ENCODE measurements around the gene GRPEL1.
"Not testable (repeated sequence)": the region's sequence is repeated elsewhere in the genome, so short reads cannot be mapped to it uniquely, and the experiment has no call there.

GRPEL1 gene

DNA sequence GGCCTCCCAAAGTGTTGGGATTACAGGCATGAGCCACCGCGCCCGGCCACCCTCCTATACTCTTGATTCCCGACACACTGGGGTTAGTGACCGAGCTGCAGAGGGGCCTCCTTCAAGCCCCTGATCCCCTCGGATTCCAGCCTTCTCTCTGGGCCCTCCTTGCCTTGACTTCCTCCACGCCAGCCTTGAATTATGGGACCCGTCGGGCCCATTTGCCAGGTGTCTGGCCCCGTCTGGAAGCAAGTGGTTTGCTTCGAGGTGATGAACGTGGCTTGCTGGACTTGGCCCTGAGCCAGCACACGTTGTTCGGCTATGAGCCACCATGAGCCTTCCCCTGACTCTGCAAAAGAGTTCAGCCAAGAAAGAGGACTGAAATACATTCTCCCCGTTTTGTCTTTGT lies 37.4 kb upstream of the GRPEL1 start:
- H3K4me3 ChIP-seq (ENCODE audit: low read length) = no peak overlapping the region
- no CpG with 5 or more reads among the region's 15 CpGs for WGBS (ENCODE audit: insufficient coverage, insufficient read length)
- H3K27me3 ChIP-seq (ENCODE audit: control insufficient read depth, insufficient read depth, low read length) = peaks cover 2% of the 10 kb centered on the region; the same call in 1 of the 2 replicates
- H3K4me1 ChIP-seq (ENCODE audit: control insufficient read depth, insufficient read depth, low read length) = peaks cover 5% of the 10 kb centered on the region
- H3K36me3 ChIP-seq (ENCODE audit: control insufficient read depth, insufficient read depth, low read length) = no peaks in the 10 kb centered on the region
- DNase-seq (ENCODE audit: low read depth, low spot score) = no peak
- H3K9me3 ChIP-seq (ENCODE audit: control insufficient read depth, insufficient read depth, low read length) = no peaks in the 10 kb centered on the region
- no peak overlapping the region for H3K27ac ChIP-seq (ENCODE audit: low read length)

DNA sequence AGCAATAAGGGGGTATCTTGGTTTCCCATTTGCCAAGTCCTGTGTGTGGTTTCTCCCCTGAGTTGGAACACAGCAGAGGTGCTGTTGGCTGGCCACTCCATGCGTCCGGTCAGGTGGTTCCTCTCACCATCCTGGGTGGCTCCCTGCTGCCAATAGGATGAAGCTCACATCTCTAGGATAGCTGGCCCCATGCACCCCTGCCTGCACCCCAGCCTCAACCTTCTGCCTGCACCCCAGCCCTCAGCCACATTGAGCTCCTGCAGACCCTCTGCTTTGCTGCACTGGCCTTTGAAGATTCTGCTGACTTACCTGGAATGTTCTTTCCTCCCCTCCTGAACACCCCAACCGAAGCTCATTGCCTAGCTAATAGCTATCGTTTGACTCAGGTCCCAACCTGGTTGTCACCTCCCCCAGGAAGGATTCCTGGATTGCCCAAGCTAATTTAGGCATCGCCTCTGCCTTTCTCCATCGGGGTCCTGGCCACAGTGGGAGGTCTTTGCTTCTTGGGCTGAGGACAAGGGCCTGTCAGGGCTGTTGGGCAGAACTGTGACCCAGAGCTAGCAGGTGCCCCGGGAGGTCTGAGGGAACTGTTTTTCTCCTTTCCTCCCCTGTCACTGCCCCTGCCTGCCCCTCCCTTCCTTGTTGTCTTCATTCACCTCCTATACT lies 36.6 kb upstream of the GRPEL1 start:
- WGBS (ENCODE audit: insufficient coverage, insufficient read length) = no CpG with 5 or more reads among the region's 7 CpGs
- no peaks in the 10 kb centered on the region for H3K36me3 ChIP-seq (ENCODE audit: control insufficient read depth, insufficient read depth, low read length)
- no peak overlapping the region for H3K4me3 ChIP-seq (ENCODE audit: low read length)
- no peak for DNase-seq (ENCODE audit: low read depth, low spot score)
- H3K4me1 ChIP-seq (ENCODE audit: control insufficient read depth, insufficient read depth, low read length) = peaks cover 5% of the 10 kb centered on the region
- H3K27ac ChIP-seq (ENCODE audit: low read length) = no peak overlapping the region
- no peaks in the 10 kb centered on the region for H3K9me3 ChIP-seq (ENCODE audit: control insufficient read depth, insufficient read depth, low read length)
- H3K27me3 ChIP-seq (ENCODE audit: control insufficient read depth, insufficient read depth, low read length) = peaks cover 2% of the 10 kb centered on the region; the same call in 1 of the 2 replicates

DNA sequence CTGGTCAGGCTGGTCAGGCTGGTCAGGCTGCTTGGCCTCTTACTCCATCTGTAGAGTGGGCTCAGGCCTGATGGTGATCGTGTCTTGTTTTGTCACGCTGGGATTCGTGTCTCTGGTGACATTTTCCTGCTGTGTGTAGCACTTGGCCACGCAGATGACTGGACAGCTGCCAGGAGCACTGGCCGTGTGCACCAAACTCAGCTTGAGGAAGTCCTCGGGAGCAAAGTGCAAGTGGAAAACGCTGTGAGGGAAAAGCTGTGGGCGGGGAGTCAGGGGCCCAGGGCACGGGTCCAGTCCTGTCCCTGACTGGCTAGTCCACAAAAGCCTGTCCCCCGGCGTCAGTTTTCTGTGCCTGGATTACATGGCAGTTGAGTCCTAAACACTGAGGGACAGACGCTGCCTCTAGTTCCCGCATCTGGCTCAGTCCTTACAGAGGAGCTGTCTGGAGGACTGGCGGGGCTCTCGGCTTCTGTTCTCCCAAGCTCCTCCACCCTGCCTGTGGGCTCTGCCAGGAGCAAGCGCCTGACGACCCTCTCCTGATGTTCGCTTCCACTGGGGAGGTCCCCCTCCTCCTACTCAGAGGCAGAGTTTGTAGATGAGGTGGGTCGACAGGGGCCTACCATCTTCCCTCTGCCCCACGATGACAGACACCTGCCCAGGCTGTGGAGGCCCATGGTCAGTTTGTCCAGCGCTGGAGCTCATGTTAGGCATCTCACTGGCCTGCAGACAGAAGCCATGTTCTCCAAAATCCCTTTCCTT lies 35.9 kb upstream of the GRPEL1 start:
- Histone ChIP-seq H3K27ac (ENCODE audit: low read length) (no peak overlapping the region), H3K4me3 (ENCODE audit: low read length) (peak overlapping the region; percentile 12; the same call in 1 of the 2 replicates), H3K9me3 (ENCODE audit: control insufficient read depth, insufficient read depth, low read length) (no peaks in the 10 kb centered on the region), H3K27me3 (ENCODE audit: control insufficient read depth, insufficient read depth, low read length) (peaks cover 2% of the 10 kb centered on the region; the same call in 1 of the 2 replicates), H3K4me1 (ENCODE audit: control insufficient read depth, insufficient read depth, low read length) (peaks cover 5% of the 10 kb centered on the region), H3K36me3 (ENCODE audit: control insufficient read depth, insufficient read depth, low read length) (no peaks in the 10 kb centered on the region)
- no peak for DNase-seq (ENCODE audit: low read depth, low spot score)
- WGBS (ENCODE audit: insufficient coverage, insufficient read length) = no CpG with 5 or more reads among the region's 21 CpGs

DNA sequence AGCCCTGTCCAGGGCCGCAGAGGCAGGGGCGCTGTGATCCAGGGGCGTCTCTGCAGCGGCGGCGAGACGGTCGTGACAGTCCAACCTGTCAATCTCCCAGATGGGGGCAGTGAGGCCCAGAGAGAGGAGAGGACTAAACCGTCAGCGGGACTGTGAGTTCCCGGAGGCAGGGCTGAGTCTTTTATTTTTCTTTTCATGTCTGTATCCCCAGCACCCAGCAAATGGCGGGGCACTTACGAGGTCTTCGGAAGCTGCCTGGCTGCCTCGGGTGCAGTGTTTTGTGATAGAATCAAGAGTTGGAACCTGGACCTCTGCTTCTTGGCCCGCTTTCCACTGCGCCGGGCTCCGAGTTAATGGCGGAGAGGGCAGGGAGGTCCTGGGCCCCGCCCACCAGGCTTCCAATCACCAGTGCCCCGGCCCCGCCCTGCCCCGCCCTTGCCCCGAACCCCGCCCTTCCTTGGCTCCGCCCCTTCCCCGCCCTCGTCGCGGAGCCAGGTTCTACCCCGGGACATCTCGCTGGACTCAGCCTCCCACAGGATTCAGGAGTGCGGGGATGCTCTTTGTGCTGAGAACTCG lies 35.3 kb upstream of the GRPEL1 start:
- Histone ChIP-seq H3K4me3 (ENCODE audit: low read length) (peak overlapping the region; percentile 55; the same call in 1 of the 2 replicates), H3K36me3 (ENCODE audit: control insufficient read depth, insufficient read depth, low read length) (no peaks in the 10 kb centered on the region), H3K27ac (ENCODE audit: low read length) (no peak overlapping the region), H3K4me1 (ENCODE audit: control insufficient read depth, insufficient read depth, low read length) (peaks cover 5% of the 10 kb centered on the region), H3K9me3 (ENCODE audit: control insufficient read depth, insufficient read depth, low read length) (no peaks in the 10 kb centered on the region), H3K27me3 (ENCODE audit: control insufficient read depth, insufficient read depth, low read length) (peaks cover 4% of the 10 kb centered on the region; the same call in 1 of the 2 replicates)
- WGBS (ENCODE audit: insufficient coverage, insufficient read length) = no CpG with 5 or more reads among the region's 35 CpGs
- no peak for DNase-seq (ENCODE audit: low read depth, low spot score)

DNA sequence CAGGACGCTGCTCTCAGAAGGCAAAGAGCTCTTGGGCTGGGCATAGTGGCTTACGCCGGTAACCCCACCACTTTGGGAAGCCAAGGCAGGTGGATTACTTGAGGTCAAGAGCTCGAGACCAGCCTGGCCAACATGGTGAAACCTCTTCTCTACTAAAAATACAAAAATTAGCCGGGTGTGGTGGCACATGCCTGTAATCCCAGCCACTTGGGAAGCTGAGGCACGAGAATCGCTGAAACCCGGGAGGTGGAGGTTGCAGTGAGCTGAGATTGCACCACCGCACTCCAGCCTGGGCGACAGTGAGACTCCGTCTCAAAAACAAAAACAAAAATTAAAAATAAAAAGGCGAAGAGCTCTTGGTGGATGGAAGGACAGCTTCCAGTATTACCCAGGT lies 34.6 kb upstream of the GRPEL1 start:
- not testable (repeated sequence) for H3K27ac ChIP-seq (ENCODE audit: low read length); H3K9me3 ChIP-seq (ENCODE audit: control insufficient read depth, insufficient read depth, low read length); H3K4me1 ChIP-seq (ENCODE audit: control insufficient read depth, insufficient read depth, low read length); DNase-seq (ENCODE audit: low read depth, low spot score); H3K4me3 ChIP-seq (ENCODE audit: low read length); H3K27me3 ChIP-seq (ENCODE audit: control insufficient read depth, insufficient read depth, low read length); H3K36me3 ChIP-seq (ENCODE audit: control insufficient read depth, insufficient read depth, low read length)
- WGBS (ENCODE audit: insufficient coverage, insufficient read length) = no CpG with 5 or more reads among the region's 12 CpGs

DNA sequence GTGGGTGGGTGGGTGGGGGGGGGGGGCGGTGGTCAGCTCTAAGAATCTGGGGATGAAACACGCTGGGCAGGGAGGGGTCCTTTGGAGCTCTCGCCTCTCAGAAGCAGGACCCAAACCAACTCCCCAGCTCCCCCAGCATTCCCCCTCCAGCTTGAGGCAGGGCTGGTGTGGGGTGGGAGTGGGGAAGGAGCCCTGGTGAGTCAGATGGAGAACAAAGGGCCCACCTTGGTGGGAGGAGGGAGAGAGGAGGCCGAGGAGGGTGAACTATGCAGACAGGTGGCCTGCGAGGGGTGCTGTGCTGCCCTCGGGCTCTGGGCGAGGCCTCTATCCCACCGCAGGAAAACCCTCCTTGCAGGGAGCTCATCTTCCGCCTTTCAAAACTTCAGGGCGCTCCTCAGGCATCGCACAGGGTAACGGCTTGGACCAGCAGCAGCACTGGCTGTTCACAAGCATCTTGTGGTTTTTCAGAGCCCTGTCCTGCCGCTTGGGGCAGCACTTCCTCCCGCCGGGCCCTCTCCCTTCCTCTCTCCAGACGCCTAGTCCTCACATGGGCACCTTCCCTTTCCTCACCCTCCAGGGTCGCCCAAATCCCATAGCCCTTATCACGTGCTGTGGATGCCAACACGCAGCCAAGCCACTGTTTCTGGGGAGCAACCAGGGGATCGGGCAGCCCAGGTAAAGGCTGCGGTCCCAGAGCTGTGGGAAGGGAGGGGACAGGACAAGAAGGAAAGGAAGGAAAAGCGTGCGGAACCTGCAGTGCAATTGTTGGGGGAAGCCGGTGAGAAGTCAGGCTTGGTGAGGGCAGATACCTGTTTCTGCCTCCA lies 34.0 kb upstream of the GRPEL1 start:
- no peaks in the 10 kb centered on the region for H3K9me3 ChIP-seq (ENCODE audit: control insufficient read depth, insufficient read depth, low read length)
- peaks cover 8% of the 10 kb centered on the region; the same call in 1 of the 2 replicates for H3K27me3 ChIP-seq (ENCODE audit: control insufficient read depth, insufficient read depth, low read length)
- H3K27ac ChIP-seq (ENCODE audit: low read length) = no peak overlapping the region
- no peaks in the 10 kb centered on the region for H3K36me3 ChIP-seq (ENCODE audit: control insufficient read depth, insufficient read depth, low read length)
- WGBS (ENCODE audit: insufficient coverage, insufficient read length) = no CpG with 5 or more reads among the region's 24 CpGs
- peaks cover 5% of the 10 kb centered on the region for H3K4me1 ChIP-seq (ENCODE audit: control insufficient read depth, insufficient read depth, low read length)
- DNase-seq (ENCODE audit: low read depth, low spot score) = no peak
- H3K4me3 ChIP-seq (ENCODE audit: low read length) = no peak overlapping the region

DNA sequence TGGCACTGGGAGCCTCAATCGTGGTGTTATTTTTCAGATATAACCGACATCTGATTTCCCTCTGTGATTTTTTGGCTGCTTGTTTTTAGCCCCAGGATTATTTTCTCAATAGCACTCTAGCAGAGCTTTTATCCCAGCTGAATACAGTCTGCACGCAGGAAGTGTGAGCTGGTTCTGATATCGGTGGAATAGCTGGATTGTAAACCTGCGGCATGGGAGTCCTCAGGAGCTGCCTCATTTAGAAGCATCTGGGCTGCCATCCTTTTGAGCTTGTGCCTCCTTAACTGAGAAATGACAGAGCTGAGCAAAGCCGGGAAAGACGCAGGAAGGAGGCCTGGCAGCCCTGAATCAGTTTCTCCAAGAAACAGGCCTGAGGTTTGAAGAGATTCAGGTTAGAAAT lies 28.4 kb upstream of the GRPEL1 start:
- Histone ChIP-seq H3K27me3 (ENCODE audit: control insufficient read depth, insufficient read depth, low read length) (peaks cover 38% of the 10 kb centered on the region), H3K36me3 (ENCODE audit: control insufficient read depth, insufficient read depth, low read length) (peaks cover 5% of the 10 kb centered on the region; the same call in 1 of the 2 replicates), H3K4me3 (ENCODE audit: low read length) (no peak overlapping the region), H3K4me1 (ENCODE audit: control insufficient read depth, insufficient read depth, low read length) (no peaks in the 10 kb centered on the region), H3K27ac (ENCODE audit: low read length) (no peak overlapping the region), H3K9me3 (ENCODE audit: control insufficient read depth, insufficient read depth, low read length) (no peaks in the 10 kb centered on the region; the same call in 1 of the 2 replicates)
- DNase-seq (ENCODE audit: low read depth, low spot score) = no peak
- no CpG with 5 or more reads among the region's 7 CpGs for WGBS (ENCODE audit: insufficient coverage, insufficient read length)

DNA sequence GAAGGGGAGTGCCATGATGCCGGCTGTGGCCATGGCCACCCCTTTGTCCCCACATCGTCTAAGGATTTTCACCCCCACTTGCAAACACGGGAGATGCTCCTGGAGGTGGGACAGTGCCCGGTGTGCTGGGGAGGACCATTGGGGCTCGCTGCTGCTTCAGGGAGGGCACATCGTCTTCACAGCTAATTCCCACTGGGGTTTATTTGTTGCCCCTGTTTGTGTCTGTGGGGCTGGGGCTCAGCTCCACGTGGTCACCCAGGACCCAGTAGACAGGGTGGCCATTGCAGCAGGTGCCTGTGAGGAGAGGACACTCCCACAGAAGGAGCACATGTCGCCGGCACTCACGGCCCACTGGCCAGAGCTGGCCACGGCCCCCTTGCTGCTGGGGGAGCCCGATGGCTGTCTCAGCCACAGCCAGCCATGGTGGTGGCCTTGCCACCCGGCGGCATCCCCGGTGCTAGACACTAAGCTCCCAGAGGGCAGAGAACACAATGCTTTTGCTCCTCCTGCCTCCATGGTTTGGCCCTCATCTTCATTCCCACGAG lies 27.8 kb upstream of the GRPEL1 start:
- H3K27ac ChIP-seq (ENCODE audit: low read length) = no peak overlapping the region
- peaks cover 5% of the 10 kb centered on the region; the same call in 1 of the 2 replicates for H3K36me3 ChIP-seq (ENCODE audit: control insufficient read depth, insufficient read depth, low read length)
- H3K4me3 ChIP-seq (ENCODE audit: low read length) = no peak overlapping the region
- peaks cover 43% of the 10 kb centered on the region for H3K27me3 ChIP-seq (ENCODE audit: control insufficient read depth, insufficient read depth, low read length)
- no peak for DNase-seq (ENCODE audit: low read depth, low spot score)
- no CpG with 5 or more reads among the region's 16 CpGs for WGBS (ENCODE audit: insufficient coverage, insufficient read length)
- no peaks in the 10 kb centered on the region; the same call in 1 of the 2 replicates for H3K9me3 ChIP-seq (ENCODE audit: control insufficient read depth, insufficient read depth, low read length)
- H3K4me1 ChIP-seq (ENCODE audit: control insufficient read depth, insufficient read depth, low read length) = no peaks in the 10 kb centered on the region

DNA sequence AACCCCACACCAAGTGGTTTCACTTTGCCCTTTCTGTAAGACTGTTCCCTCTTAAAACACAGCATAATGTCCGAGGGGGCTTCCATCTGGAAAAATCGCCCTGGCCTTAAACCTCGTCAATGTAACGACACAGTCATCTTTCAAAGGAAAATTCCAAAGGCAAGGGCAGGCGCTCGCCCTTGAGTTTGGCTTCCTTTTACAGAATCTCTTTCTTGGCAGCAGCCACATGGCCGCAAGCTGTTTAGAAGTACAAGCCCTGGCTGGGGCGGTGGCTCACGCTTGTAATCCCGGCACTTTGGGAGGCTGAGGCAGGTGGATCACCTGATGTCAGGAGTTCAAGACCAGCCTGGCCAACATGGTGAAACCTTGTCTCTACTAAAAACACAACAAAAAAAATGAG lies 27.1 kb upstream of the GRPEL1 start:
- no peaks in the 10 kb centered on the region for H3K4me1 ChIP-seq (ENCODE audit: control insufficient read depth, insufficient read depth, low read length)
- no peak overlapping the region for H3K4me3 ChIP-seq (ENCODE audit: low read length)
- no peak overlapping the region for H3K27ac ChIP-seq (ENCODE audit: low read length)
- peaks cover 43% of the 10 kb centered on the region for H3K27me3 ChIP-seq (ENCODE audit: control insufficient read depth, insufficient read depth, low read length)
- no CpG with 5 or more reads among the region's 10 CpGs for WGBS (ENCODE audit: insufficient coverage, insufficient read length)
- no peak for DNase-seq (ENCODE audit: low read depth, low spot score)
- H3K36me3 ChIP-seq (ENCODE audit: control insufficient read depth, insufficient read depth, low read length) = peaks cover 5% of the 10 kb centered on the region; the same call in 1 of the 2 replicates
- no peaks in the 10 kb centered on the region; the same call in 1 of the 2 replicates for H3K9me3 ChIP-seq (ENCODE audit: control insufficient read depth, insufficient read depth, low read length)

All from iPS DF 6.9 (cell line).